ENCODE results near the gene INO80D. TPM values are rescaled to one million over a fixed set of nuclear protein-coding genes. Genes with fewer than 3 reads are reported as not detected.

INO80D gene
- total RNA-seq, 4 donors from 2014 or later: 11.0 to 28.6 (median 21.2) TPM

DNA sequence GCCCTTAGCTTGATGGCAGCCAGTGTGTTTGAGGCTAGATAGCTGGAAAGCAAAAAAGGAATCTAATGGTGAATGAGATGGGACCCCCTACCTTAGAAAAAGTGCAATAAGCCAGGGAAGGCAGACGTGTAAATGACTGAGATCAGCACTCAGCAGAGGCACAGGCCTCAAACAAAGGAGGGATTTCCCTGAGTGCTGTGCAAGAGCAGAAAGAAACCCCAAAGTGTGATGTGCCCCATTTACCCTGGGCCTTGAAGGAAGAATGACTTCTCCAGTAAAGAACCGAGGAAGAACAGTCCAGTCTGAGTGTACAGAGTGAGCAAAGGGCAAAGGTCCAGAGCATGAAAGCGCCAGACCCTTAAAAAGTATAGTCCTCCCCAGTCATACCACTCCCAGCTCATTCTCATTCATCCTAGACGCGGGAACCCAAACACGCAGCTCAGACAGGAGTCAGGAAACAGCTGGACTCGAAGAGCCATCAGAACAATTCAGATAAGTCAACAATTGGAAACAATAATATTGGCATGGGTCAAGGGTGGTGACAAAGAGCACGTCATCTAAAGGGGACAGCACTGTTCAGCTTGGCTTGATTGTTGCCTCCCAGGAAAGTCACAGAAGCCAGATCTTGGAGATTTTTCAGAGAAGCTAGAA is 121.7 kb downstream of the INO80D start:
- Histone ChIP-seq H3K27ac (no peak overlapping the region), H3K36me3 (no peaks in the 10 kb centered on the region), H3K27me3 (no peaks in the 10 kb centered on the region), H3K4me1 (no peaks in the 10 kb centered on the region), H3K4me3 (no peak overlapping the region), H3K9me3 (no peaks in the 10 kb centered on the region)
- 64 to 81% methylated on average over 6 to 8 of the region's 8 CpGs for WGBS, 2 donors (ENCODE audit: low coverage in 1 of 2)
- ATAC-seq: no peak
- TF ChIP-seq POLR2AphosphoS5 (IDR thresholded peaks at IDR 0.05) (no peak), EP300 (IDR thresholded peaks at IDR 0.05) (no peak)

DNA sequence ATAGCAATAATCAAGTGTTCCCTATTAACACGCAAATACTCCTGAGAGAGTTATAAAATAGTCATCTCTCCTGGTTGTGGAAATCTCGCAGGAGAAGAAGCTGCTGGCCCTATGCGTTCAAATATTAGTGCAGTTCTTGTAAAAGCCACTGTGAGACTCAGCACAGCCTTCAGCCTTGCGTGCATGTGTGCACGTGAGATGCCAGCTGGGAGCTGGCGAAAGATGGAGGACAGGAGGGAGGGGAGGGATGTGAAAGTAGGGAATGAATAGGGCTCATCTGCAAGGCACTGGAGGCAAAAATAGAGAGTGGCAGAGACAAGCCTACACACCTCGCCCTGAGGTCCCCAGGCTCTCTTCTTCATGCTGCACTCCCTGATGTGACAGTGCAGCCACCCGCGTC is 126.5 kb downstream of the INO80D start:
- Histone ChIP-seq H3K27me3 (no peaks in the 10 kb centered on the region), H3K9me3 (no peaks in the 10 kb centered on the region), H3K36me3 (no peaks in the 10 kb centered on the region), H3K4me3 (no peak overlapping the region), H3K27ac (no peak overlapping the region), H3K4me1 (no peaks in the 10 kb centered on the region)
- WGBS, 2 donors (ENCODE audit: low coverage in 1 of 2): 88 to 90% methylated on average over 4 to 9 of the region's 9 CpGs
- ATAC-seq: no peak
- TF ChIP-seq EP300 (IDR thresholded peaks at IDR 0.05) (no peak), POLR2AphosphoS5 (IDR thresholded peaks at IDR 0.05) (no peak), POLR2A (IDR thresholded peaks at IDR 0.05) (no peak)
- TF ChIP-seq, protein P1, sequence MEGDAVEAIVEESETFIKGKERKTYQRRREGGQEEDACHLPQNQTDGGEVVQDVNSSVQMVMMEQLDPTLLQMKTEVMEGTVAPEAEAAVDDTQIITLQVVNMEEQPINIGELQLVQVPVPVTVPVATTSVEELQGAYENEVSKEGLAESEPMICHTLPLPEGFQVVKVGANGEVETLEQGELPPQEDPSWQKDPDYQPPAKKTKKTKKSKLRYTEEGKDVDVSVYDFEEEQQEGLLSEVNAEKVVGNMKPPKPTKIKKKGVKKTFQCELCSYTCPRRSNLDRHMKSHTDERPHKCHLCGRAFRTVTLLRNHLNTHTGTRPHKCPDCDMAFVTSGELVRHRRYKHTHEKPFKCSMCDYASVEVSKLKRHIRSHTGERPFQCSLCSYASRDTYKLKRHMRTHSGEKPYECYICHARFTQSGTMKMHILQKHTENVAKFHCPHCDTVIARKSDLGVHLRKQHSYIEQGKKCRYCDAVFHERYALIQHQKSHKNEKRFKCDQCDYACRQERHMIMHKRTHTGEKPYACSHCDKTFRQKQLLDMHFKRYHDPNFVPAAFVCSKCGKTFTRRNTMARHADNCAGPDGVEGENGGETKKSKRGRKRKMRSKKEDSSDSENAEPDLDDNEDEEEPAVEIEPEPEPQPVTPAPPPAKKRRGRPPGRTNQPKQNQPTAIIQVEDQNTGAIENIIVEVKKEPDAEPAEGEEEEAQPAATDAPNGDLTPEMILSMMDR (IDR thresholded peaks at IDR 0.05): no peak

DNA sequence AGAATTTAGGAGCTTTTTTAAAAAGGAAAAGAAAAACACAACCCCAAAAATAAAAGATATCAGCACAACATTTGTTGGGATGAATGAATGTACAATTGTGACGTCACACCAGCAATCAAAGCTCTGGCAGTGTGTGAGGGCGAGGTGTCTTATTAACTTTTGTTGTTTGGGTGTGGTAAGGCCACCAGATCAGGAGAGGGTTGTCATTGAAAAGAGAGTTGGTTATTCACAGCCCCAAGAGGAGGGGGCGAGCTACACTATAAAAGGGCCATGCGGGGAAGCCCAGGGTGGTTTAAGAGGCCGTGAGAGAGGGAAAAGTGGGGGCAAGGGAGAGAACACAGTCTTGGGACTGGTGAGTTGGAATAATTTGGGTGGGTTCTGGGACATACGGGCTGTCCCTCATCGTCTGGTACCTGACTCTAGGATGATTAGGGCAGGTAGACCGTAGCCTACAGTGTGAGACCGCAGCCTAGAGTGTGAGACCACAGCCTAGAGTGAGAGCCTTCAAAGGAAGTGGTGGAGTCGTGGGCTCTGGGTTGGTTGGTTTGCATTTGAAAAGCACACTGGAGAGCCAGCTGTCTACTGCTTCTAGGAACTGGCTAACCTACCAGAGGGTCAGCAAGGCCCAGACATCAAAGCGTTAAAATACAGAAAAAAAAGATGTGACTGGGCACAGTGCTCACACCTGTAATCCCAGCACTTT is 128.4 kb downstream of the INO80D start:
- H3K27ac ChIP-seq: no peak overlapping the region
- H3K27me3 ChIP-seq: no peaks in the 10 kb centered on the region
- WGBS, 2 donors (ENCODE audit: low coverage in 1 of 2): 81 to 90% methylated on average over 4 to 10 of the region's 11 CpGs
- no peaks in the 10 kb centered on the region for H3K4me1 ChIP-seq
- no peak overlapping the region for H3K4me3 ChIP-seq
- peak; percentile 22 for ATAC-seq
- TF ChIP-seq POLR2A (IDR thresholded peaks at IDR 0.05): no peak
- TF ChIP-seq EP300 (IDR thresholded peaks at IDR 0.05): no peak
- TF ChIP-seq, protein P1 (IDR thresholded peaks at IDR 0.05): no peak
- TF ChIP-seq POLR2AphosphoS5 (IDR thresholded peaks at IDR 0.05): no peak
- no peaks in the 10 kb centered on the region for H3K36me3 ChIP-seq
- no peaks in the 10 kb centered on the region for H3K9me3 ChIP-seq

DNA sequence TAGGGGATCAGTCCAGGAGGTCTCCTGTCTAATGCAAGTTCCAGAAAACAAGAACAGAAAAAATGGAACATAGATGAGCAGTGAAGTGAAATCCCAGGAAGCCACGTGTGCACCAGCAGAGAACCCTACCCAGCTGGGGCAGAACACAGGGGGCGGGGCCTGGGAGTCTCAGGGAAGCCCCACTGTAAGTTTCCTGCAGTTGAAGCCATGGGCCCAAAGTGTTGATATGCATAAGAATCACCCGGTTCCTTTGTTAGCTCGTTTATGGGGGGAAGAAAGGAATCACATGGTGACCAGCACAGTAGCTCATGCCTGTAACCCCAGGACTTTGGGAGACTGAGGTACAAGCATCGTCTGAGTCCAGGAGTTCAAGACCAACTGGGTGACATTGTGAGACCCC is 131.3 kb downstream of the INO80D start:
- ATAC-seq: peak; percentile 34
- H3K36me3 ChIP-seq: no peaks in the 10 kb centered on the region
- no peak overlapping the region for H3K4me3 ChIP-seq
- H3K27ac ChIP-seq: no peak overlapping the region
- 68 to 100% methylated on average over 1 to 4 of the region's 5 CpGs for WGBS, 2 donors (ENCODE audit: low coverage in 1 of 2)
- H3K27me3 ChIP-seq: no peaks in the 10 kb centered on the region
- no peaks in the 10 kb centered on the region for H3K4me1 ChIP-seq
- H3K9me3 ChIP-seq: peaks cover 0 to 5% (median 0%) of the 10 kb centered on the region in 3 donors
- no peak for TF ChIP-seq EP300 (IDR thresholded peaks at IDR 0.05)

DNA sequence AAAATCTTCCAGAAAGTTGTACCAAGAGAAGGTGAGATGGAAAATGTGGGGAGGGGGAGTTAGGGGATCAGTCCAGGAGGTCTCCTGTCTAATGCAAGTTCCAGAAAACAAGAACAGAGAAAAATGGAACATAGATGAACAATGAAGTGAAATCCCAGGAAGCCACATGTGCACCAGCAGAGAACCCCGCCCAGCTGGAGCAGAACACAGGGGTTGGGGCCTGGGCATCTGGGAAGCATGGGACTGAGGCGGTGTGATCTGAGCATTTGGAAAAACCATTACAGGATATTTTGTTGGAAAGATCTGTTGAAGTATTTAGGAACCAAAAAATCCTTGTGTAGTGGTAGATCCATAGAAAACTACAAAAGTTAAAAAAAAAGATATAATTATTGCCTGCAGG is 133.7 kb downstream of the INO80D start:
- Histone ChIP-seq H3K4me1 (peaks cover 0 to 14% (median 3%) of the 10 kb centered on the region in 3 donors), H3K4me3 (no peak overlapping the region), H3K27ac (no peak overlapping the region), H3K9me3 (peaks cover 0 to 5% (median 0%) of the 10 kb centered on the region in 3 donors), H3K36me3 (no peaks in the 10 kb centered on the region), H3K27me3 (no peaks in the 10 kb centered on the region)
- TF ChIP-seq, protein P1 (IDR thresholded peaks at IDR 0.05): no peak
- TF ChIP-seq POLR2AphosphoS5 (IDR thresholded peaks at IDR 0.05): no peak
- TF ChIP-seq EP300 (IDR thresholded peaks at IDR 0.05): no peak
- no peak for TF ChIP-seq POLR2A (IDR thresholded peaks at IDR 0.05)
- 86 to 97% methylated on average over 2 of the region's 2 CpGs for WGBS, 2 donors (ENCODE audit: low coverage in 1 of 2)
- ATAC-seq: no peak

DNA sequence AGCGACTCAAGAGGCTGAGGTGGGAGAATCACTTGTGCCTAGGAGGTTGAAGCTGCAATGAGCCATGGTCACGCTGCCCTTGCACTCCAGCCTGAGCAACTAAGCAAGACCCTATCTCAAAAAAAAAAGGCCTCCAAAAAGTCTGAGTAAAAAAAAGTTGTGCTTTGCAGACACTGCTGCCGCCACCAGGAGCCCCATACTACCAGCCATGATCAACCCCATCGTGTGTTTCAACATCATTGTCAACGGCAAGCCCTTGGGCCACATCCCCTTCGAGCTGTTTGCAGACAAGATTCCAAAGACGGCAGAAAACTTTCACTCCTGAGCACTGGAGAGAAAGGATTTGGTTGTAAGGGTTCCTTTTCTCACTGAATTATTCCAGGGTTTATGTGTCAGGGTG is 137.1 kb downstream of the INO80D start:
- H3K4me3 ChIP-seq: no peak overlapping the region
- H3K4me1 ChIP-seq: peaks cover 0 to 18% (median 4%) of the 10 kb centered on the region in 3 donors
- no peak for ATAC-seq
- 75 to 80% methylated on average over 1 to 4 of the region's 7 CpGs for WGBS, 2 donors (ENCODE audit: low coverage in 1 of 2)
- H3K9me3 ChIP-seq: peaks cover 0 to 5% (median 0%) of the 10 kb centered on the region in 3 donors
- no peak overlapping the region for H3K27ac ChIP-seq
- TF ChIP-seq, protein P1 (IDR thresholded peaks at IDR 0.05): no peak
- no peak for TF ChIP-seq POLR2A (IDR thresholded peaks at IDR 0.05)
- no peak for TF ChIP-seq EP300 (IDR thresholded peaks at IDR 0.05)
- no peak for TF ChIP-seq POLR2AphosphoS5 (IDR thresholded peaks at IDR 0.05)
- H3K36me3 ChIP-seq: no peaks in the 10 kb centered on the region
- no peaks in the 10 kb centered on the region for H3K27me3 ChIP-seq
